HUDEP-2 (cell line): Measurements from ENCODE around the gene FAM170B.

Source experiments
- DNase-seq, 76 experiments: peaks; one replicate each; lab custom pipeline; 2025; ENCODE audit not compliant: unreplicated experiment in 76 of 76; lab: John Stamatoyannopoulos, UW

Gene FAM170B

GRCh38 chr10:49081547-49082275 is 52.1 kb downstream of the FAM170B start:
- no peak for DNase-seq
